Brain microvascular endothelial cell (primary cell): ENCODE data around the gene DENND4A.

Experiments
- DNase-seq: peaks from one replicate; pipeline ENCODE4 v3.0.0-alpha.2; 2020
- H3K27ac ChIP-seq: fragments of 250-450 bp; sonication (Bioruptor Pico); 2 replicates; pipeline ENCODE4 v1.5.1; 2020; ENCODE audit warnings: mild to moderate bottlenecking, moderate library complexity
- H3K27me3 ChIP-seq: fragments of 250-450 bp; sonication (Bioruptor Pico); replicated peaks from 2 replicates; pipeline ENCODE4 v1.5.1; 2020; ENCODE audit warnings: mild to moderate bottlenecking
- H3K36me3 ChIP-seq: fragments of 250-450 bp; sonication (Bioruptor Pico); replicated peaks from 2 replicates; pipeline ENCODE4 v1.5.1; 2020; ENCODE audit warnings: mild to moderate bottlenecking
- H3K4me3 ChIP-seq: 2 replicates; pipeline ENCODE4 v1.5.1; 2011; ENCODE audit warnings: low read depth, mild to moderate bottlenecking, control low read depth, low read length, moderate library complexity
- CTCF ChIP-seq: IDR thresholded peaks from 2 replicates; pipeline ENCODE4 v1.5.1; 2011; ENCODE audit warnings: low read depth, mild to moderate bottlenecking, moderate library complexity, low read length, control low read depth, inconsistent platforms; ENCODE audit errors: missing control alignments
- in situ Hi-C: cut with HindIII; loops from 2 replicates; pipeline ENCODE4 v1.10.0; 2017; ENCODE audit warnings: low sequenced_read_pairs, low pct_ligation_motif_present

The DENND4A gene

GRCh38 chr15:65680544-65680943 is 111.5 kb downstream of the DENND4A start:
- H3K4me3 ChIP-seq: no peak overlapping the region
- no peaks in the 10 kb centered on the region for H3K27me3 ChIP-seq
- no peak overlapping the region for H3K27ac ChIP-seq
- in situ Hi-C loops: no loop called here
- DNase-seq: no peak
- TF ChIP-seq CTCF: no peak
- no peaks in the 10 kb centered on the region for H3K36me3 ChIP-seq

- no peak for DNase-seq
- in situ Hi-C loops: no loop called here
- H3K27me3 ChIP-seq: no peaks in the 10 kb centered on the region
- H3K4me3 ChIP-seq: no peak overlapping the region
- peaks cover 5% of the 10 kb centered on the region for H3K36me3 ChIP-seq
- no peak overlapping the region for H3K27ac ChIP-seq
- TF ChIP-seq CTCF: no peak
Measured at GRCh38 chr15:65676123-65676522, 116.0 kb downstream of the DENND4A start.

- H3K27ac ChIP-seq: no peak overlapping the region
- peaks cover 5% of the 10 kb centered on the region for H3K36me3 ChIP-seq
- TF ChIP-seq CTCF: no peak
- no peaks in the 10 kb centered on the region for H3K27me3 ChIP-seq
- DNase-seq: no peak
- in situ Hi-C loops: no loop called here
- no peak overlapping the region for H3K4me3 ChIP-seq
Measured at GRCh38 chr15:65675551-65675950, 116.5 kb downstream of the DENND4A start.

GRCh38 chr15:65666257-65666656 is 125.8 kb downstream of the DENND4A start:
- Histone ChIP-seq H3K27ac (no peak overlapping the region), H3K27me3 (no peaks in the 10 kb centered on the region), H3K36me3 (peaks cover 17% of the 10 kb centered on the region), H3K4me3 (no peak overlapping the region)
- DNase-seq: peak; percentile 40
- TF ChIP-seq CTCF: no peak
- in situ Hi-C loops: no loop called here

GRCh38 chr15:65663521-65663920 is 128.6 kb downstream of the DENND4A start:
- DNase-seq: no peak

More at GRCh38 chr15:65663521-65663920, 128.6 kb downstream of the DENND4A start:
- Histone ChIP-seq H3K27me3 (no peaks in the 10 kb centered on the region), H3K27ac (no peak overlapping the region), H3K36me3 (peaks cover 12% of the 10 kb centered on the region), H3K4me3 (no peak overlapping the region)
- no peak for TF ChIP-seq CTCF
- in situ Hi-C loops: no loop called here
